DND-41 (cell line): ENCODE measurements around the gene GSE1.

Experiments used
- EZH2 ChIP-seq: IDR thresholded peaks from 3 replicates; pipeline ENCODE4 v1.6.1; 2012; ENCODE audit warnings: borderline replicate concordance, low read depth, mild to moderate bottlenecking, moderate library complexity, low read length, inconsistent platforms; ENCODE audit not compliant: severe bottlenecking
- TF ChIP-seq, protein P1 (sequence below): IDR thresholded peaks from 2 replicates; pipeline ENCODE4 v1.5.1; 2012; ENCODE audit warnings: borderline replicate concordance, low read length, moderate library complexity, mild to moderate bottlenecking; ENCODE audit not compliant: poor library complexity, severe bottlenecking; ENCODE audit errors: extremely low read depth

DNA sequence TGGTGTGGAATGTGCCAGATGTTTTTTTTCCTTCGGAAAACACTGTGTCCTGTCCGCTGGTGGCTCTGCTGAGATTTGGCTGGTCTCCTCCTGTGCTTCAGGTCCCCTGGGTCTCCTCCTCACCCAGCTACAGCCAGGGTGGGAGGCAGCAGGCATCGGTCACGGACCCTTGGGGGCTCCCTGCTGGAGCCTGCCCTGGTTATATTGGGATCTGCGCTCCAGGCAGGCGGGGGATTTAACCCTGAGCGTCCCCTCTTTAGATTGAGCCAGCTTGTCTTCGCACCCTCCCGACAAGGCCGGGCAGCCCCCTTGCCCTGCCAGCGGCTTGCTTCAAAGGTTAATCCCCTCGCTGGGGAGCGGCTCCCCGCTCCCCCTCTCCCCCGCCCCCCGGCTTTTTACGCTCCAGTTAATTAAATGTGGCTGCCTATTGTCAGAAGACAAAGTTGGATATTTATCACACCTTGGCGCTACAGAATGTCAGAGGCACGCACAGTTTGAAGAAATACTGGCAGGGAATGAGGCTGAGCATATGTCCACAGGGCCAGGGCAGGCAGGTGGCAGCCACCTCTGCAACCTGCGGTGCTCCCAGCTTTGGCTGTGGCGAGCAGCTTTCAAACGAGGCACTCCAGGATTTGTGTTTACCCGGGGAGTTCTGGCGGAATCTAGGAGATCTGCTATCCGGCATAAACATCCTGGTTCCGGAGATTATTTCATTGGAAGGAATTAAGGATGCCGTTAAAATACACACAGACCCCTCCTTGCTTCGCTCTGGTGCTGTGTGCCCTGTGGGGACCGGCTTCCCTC is 38.2 kb upstream of the GSE1 start:
- TF ChIP-seq, protein P1, sequence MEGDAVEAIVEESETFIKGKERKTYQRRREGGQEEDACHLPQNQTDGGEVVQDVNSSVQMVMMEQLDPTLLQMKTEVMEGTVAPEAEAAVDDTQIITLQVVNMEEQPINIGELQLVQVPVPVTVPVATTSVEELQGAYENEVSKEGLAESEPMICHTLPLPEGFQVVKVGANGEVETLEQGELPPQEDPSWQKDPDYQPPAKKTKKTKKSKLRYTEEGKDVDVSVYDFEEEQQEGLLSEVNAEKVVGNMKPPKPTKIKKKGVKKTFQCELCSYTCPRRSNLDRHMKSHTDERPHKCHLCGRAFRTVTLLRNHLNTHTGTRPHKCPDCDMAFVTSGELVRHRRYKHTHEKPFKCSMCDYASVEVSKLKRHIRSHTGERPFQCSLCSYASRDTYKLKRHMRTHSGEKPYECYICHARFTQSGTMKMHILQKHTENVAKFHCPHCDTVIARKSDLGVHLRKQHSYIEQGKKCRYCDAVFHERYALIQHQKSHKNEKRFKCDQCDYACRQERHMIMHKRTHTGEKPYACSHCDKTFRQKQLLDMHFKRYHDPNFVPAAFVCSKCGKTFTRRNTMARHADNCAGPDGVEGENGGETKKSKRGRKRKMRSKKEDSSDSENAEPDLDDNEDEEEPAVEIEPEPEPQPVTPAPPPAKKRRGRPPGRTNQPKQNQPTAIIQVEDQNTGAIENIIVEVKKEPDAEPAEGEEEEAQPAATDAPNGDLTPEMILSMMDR = no peak
- TF ChIP-seq EZH2 = no peak
